Vagina (tissue), 2 donors: ENCODE data around the gene NTN4. TPM values are rescaled to one million over a fixed set of nuclear protein-coding genes. Genes with fewer than 3 reads are reported as not detected.
"Not testable (repeated sequence)": the region's sequence is repeated elsewhere in the genome, so short reads cannot be mapped to it uniquely, and the experiment has no call there.

Experiments used
- DNase-seq, 2 donors: peaks; one replicate each; pipeline ENCODE4 v3.0.0-alpha.2; 2017; ENCODE audit errors: extremely low spot score in 2 of 2
- H3K27ac ChIP-seq: fragments of 200-600 bp; sonication (generic); one replicate; pipeline ENCODE4 v1.5.1; 2019
- H3K27me3 ChIP-seq: fragments of 200-600 bp; sonication (generic); one replicate; pipeline ENCODE4 v1.5.1; 2019
- H3K36me3 ChIP-seq, 2 donors: fragments of 200-600 bp; sonication (generic); one replicate each; pipeline ENCODE4 v1.5.1; 2017 to 2019
- H3K4me1 ChIP-seq: fragments of 200-600 bp; sonication (generic); one replicate; pipeline ENCODE4 v1.5.1; 2019
- H3K4me3 ChIP-seq, 2 donors: fragments of 200-600 bp; sonication (generic); 1 replicate in 1 of 2; 2 replicates in 1 of 2; pipeline ENCODE4 v1.5.1; 2016 to 2019
- H3K9me3 ChIP-seq: fragments of 200-600 bp; sonication (generic); one replicate; pipeline ENCODE4 v1.5.1; 2019
- CTCF ChIP-seq, 3 experiments: fragments of 450-650 bp in 2 of 3; fragments of 200-600 bp in 1 of 3; sonication (generic) in 1 of 3; IDR thresholded peaks; one replicate each; pipeline ENCODE4 v1.5.1; 2017 to 2019; ENCODE audit warnings: antibody characterized with exemption in 3 of 3, mild to moderate bottlenecking in 2 of 3, moderate library complexity in 2 of 3
- POLR2A ChIP-seq, 2 donors: fragments of 450-650 bp; IDR thresholded peaks; one replicate each; pipeline ENCODE4 v1.6.1; 2017; ENCODE audit warnings: antibody characterized with exemption in 2 of 2, mild to moderate bottlenecking in 2 of 2, moderate library complexity in 2 of 2
- POLR2AphosphoS5 ChIP-seq, 2 donors: sonication (generic); formaldehyde crosslinking; IDR thresholded peaks; one replicate each; pipeline ENCODE4 v1.9.0; 2017; ENCODE audit warnings: antibody characterized with exemption in 2 of 2, mild to moderate bottlenecking in 2 of 2, low read depth in 1 of 2; ENCODE audit not compliant: insufficient read depth in 1 of 2
- intact Hi-C: fragments of 100-400 bp; cut with DNase I; formaldehyde crosslinking; loops from one replicate; pipeline ENCODE4 v1.15.1; 2023
- total RNA-seq: library from RNA; depleted of rRNA; stranded (reverse); fragments of >200 nt; gene quantifications from one replicate; pipeline ENCODE4 v1.2.3, GENCODE V29; 2016

Gene NTN4
- total RNA-seq, 1 donor from 2014 or later = 21.9 TPM

GRCh38 chr12:95622879-95623278, 167.7 kb downstream of the NTN4 start:
- no peaks in the 10 kb centered on the region for H3K36me3 ChIP-seq
- no peak overlapping the region for H3K4me3 ChIP-seq
- intact Hi-C loops = no loop called here
- no peaks in the 10 kb centered on the region for H3K9me3 ChIP-seq
- DNase-seq = no peak
- no peaks in the 10 kb centered on the region for H3K4me1 ChIP-seq
- no peaks in the 10 kb centered on the region for H3K27me3 ChIP-seq
- H3K27ac ChIP-seq = no peak overlapping the region
- TF ChIP-seq POLR2AphosphoS5 (IDR thresholded peaks at IDR 0.05; ENCODE audit: insufficient read depth in 1 of 2, low read depth in 1 of 2) (no peak), CTCF (IDR thresholded peaks at IDR 0.05) (no peak), POLR2A (IDR thresholded peaks at IDR 0.05) (no peak)

GRCh38 chr12:95621725-95622124, 168.8 kb downstream of the NTN4 start:
- intact Hi-C loops = no loop called here
- Histone ChIP-seq H3K4me3 (no peak overlapping the region), H3K27ac (no peak overlapping the region), H3K4me1 (no peaks in the 10 kb centered on the region), H3K27me3 (no peaks in the 10 kb centered on the region), H3K9me3 (no peaks in the 10 kb centered on the region), H3K36me3 (no peaks in the 10 kb centered on the region)
- DNase-seq = no peak
- no peak for TF ChIP-seq CTCF (IDR thresholded peaks at IDR 0.05)
- no peak for TF ChIP-seq POLR2A (IDR thresholded peaks at IDR 0.05)
- no peak for TF ChIP-seq POLR2AphosphoS5 (IDR thresholded peaks at IDR 0.05; ENCODE audit: insufficient read depth in 1 of 2, low read depth in 1 of 2)

GRCh38 chr12:95620171-95620570, 170.4 kb downstream of the NTN4 start:
- Histone ChIP-seq H3K27me3 (no peaks in the 10 kb centered on the region), H3K27ac (no peak overlapping the region), H3K4me1 (no peaks in the 10 kb centered on the region), H3K4me3 (no peak overlapping the region), H3K9me3 (no peaks in the 10 kb centered on the region), H3K36me3 (no peaks in the 10 kb centered on the region)
- DNase-seq = no peak
- TF ChIP-seq POLR2AphosphoS5 (IDR thresholded peaks at IDR 0.05; ENCODE audit: insufficient read depth in 1 of 2, low read depth in 1 of 2) (no peak), CTCF (IDR thresholded peaks at IDR 0.05) (no peak), POLR2A (IDR thresholded peaks at IDR 0.05) (no peak)
- intact Hi-C loops = no loop called here

GRCh38 chr12:95616470-95616869, 174.1 kb downstream of the NTN4 start:
- H3K27ac ChIP-seq, H3K36me3 ChIP-seq, intact Hi-C loops, H3K9me3 ChIP-seq, H3K27me3 ChIP-seq, H3K4me3 ChIP-seq, DNase-seq, H3K4me1 ChIP-seq: not testable (repeated sequence)

GRCh38 chr12:95615749-95616148, 174.8 kb downstream of the NTN4 start:
- Histone ChIP-seq H3K9me3 (no peaks in the 10 kb centered on the region), H3K27ac (no peak overlapping the region), H3K4me1 (no peaks in the 10 kb centered on the region), H3K4me3 (no peak overlapping the region), H3K27me3 (no peaks in the 10 kb centered on the region), H3K36me3 (no peaks in the 10 kb centered on the region)
- TF ChIP-seq CTCF (IDR thresholded peaks at IDR 0.05) = no peak
- no peak for TF ChIP-seq POLR2AphosphoS5 (IDR thresholded peaks at IDR 0.05; ENCODE audit: insufficient read depth in 1 of 2, low read depth in 1 of 2)
- no peak for TF ChIP-seq POLR2A (IDR thresholded peaks at IDR 0.05)
- intact Hi-C loops = no loop called here
- no peak for DNase-seq
